Heart left ventricle (tissue), 16 donors: ENCODE measurements around the gene IGF2R. TPM values are rescaled to one million over a fixed set of nuclear protein-coding genes. Genes with fewer than 3 reads are reported as not detected.

Experiments
- ATAC-seq, 4 donors: fragments of 200-7000 bp; cut with Tn5 transposase; one replicate each; pipeline ENCODE4 v1.9.1; 2020 to 2022; ENCODE audit warnings: moderate library complexity in 4 of 4, mild to moderate bottlenecking in 3 of 4, moderate number of reproducible peaks in 1 of 4
- DNase-seq, 5 donors: peaks; one replicate each; pipeline ENCODE4 v3.0.0-alpha.2; 2020
- H3K27ac ChIP-seq, 12 donors: fragments of 200-600 bp; sonication (generic) in 4 of 12; one replicate each; pipeline versions ENCODE4 v1.5.0 to v1.8.0; 2016 to 2022; ENCODE audit warnings: mild to moderate bottlenecking in 2 of 12
- H3K27me3 ChIP-seq, 9 donors: fragments of 200-600 bp; sonication (generic) in 2 of 9; one replicate each; pipeline versions ENCODE4 v1.5.1 to v1.8.0; 2016 to 2022; ENCODE audit warnings: mild to moderate bottlenecking in 3 of 9
- H3K36me3 ChIP-seq, 9 donors: fragments of 200-600 bp; sonication (generic) in 2 of 9; one replicate each; pipeline versions ENCODE4 v1.5.0 to v1.8.0; 2018 to 2022; ENCODE audit warnings: mild to moderate bottlenecking in 2 of 9
- H3K4me1 ChIP-seq, 12 donors: fragments of 200-600 bp; sonication (generic) in 4 of 12; one replicate each; pipeline versions ENCODE4 v1.5.0 to v1.8.0; 2016 to 2022; ENCODE audit warnings: mild to moderate bottlenecking in 3 of 12
- H3K4me3 ChIP-seq, 12 donors: fragments of 200-600 bp; sonication (generic) in 4 of 12; one replicate each; pipeline versions ENCODE4 v1.5.0 to v1.8.0; 2017 to 2022; ENCODE audit warnings: mild to moderate bottlenecking in 9 of 12, moderate library complexity in 4 of 12
- H3K9me3 ChIP-seq, 12 donors: fragments of 200-600 bp; sonication (generic) in 4 of 12; one replicate each; pipeline versions ENCODE4 v1.5.0 to v1.8.0; 2016 to 2022; ENCODE audit warnings: mild to moderate bottlenecking in 1 of 12
- POLR2A ChIP-seq, 2 donors: fragments of 450-650 bp; IDR thresholded peaks; one replicate each; pipeline ENCODE4 v1.6.1; 2017; ENCODE audit warnings: antibody characterized with exemption in 2 of 2, mild to moderate bottlenecking in 2 of 2, moderate library complexity in 2 of 2
- WGBS, 4 donors: extraction: QIAGEN DNeasy Blood & Tissue Kit in 2 of 4; methylation state at CpG; one replicate each; pipeline versions ENCODE4 v1.1.5 to v1.1.7; 2013 to 2018; 5-methylcytosine and 5-hydroxymethylcytosine counted together
- intact Hi-C, 10 donors: fragments of 100-400 bp; cut with DNase I; formaldehyde crosslinking; loops; one replicate each; pipeline versions ENCODE4 v1.11.1 to v1.14.2; 2022
- polyA plus RNA-seq, 2 donors: library from polyadenylated mRNA; stranded (reverse); fragments of 200-250 nt; gene quantifications; one replicate each; pipeline ENCODE4 v1.2.3, GENCODE V29; 2013
- total RNA-seq, 9 donors: library from RNA; depleted of rRNA in 2 of 9; stranded (reverse); fragments of >200 nt in 2 of 9; fragmentation: NEBNext Ultra II Directional in 3 of 9; extraction: Animal tissue kit (Norgen Biotek cat#: 25700) in 3 of 9; gene quantifications; one replicate each; pipeline versions ENCODE4 v1.1.0 to v1.2.4, GENCODE V29; 2016 to 2023
- TF ChIP-seq, protein P1 (sequence below), 12 donors: fragments of 200-600 bp; sonication (generic) in 4 of 12; IDR thresholded peaks; one replicate each; pipeline versions ENCODE4 v1.5.0 to v1.8.0; 2018 to 2022; ENCODE audit warnings: antibody characterized with exemption in 12 of 12, mild to moderate bottlenecking in 5 of 12
- donor health status: ischemic (EF 13 %, LVEDD 7.1; RV severe dilation, severe dysfunction).
- donor health status: healthy with polysubstance abuse.
- donor health status: DM: no; HTN: yes; CAD: no.
- donor health status: DM: no; HTN: no; CAD: no.
- donor health status: ischemic (EF 25% LVEDD 6.9; RV normal size, moderate dysfunction).
- donor health status: ischemic (EF 25% LVEDD 5.7; RV mildly dilated, moderate dysfunction).
- donor health status: healthy.
- donor health status: DM: yes; HTN: yes; CAD: no.
- donor health status: ischemic (EF 35%, LVEDD 5.7; RV mildly dilated, moderate dysfunction).
- donor health status: nonischemic (EF 11% LVEDD 7.7; RV severe dilation, severe dysfunction).
- donor health status: DM: yes; HTN: yes; CAD: no.
- donor health status: PGD.
- donor health status: ischemic (EF 29% LVEDD 5.4; RV normal size, mild dysfunction).
- donor health status: nonischemic (EF 23%, LVEDD 6.1; RV moderate dilation, normal function).

The IGF2R gene
- total and polyA plus RNA-seq, 11 donors: 15.4 to 111 (median 68.5) TPM

DNA sequence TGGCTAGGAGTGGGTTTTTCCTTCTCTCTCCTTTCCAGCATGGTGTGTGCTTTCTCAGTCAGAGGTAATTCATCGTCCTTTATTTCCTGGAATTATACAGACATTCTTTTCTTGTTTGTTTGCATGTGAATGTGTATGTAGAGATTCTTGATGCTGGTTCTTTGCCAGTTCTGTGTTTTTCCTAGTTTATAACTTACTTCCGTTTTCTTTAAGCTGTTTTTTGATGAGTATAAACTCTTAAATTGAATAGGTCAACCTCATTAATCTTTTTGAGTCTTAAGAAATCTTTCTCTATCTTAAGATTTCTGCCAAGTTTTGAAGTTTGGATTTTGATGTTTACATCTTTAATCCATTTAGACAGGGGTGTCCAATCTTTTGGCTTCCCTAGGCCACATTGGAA, 38.7 kb downstream of the IGF2R start:
- intact Hi-C loops: loop anchor here in 1 of 10 donors (5.0 kb wide), 1 partner anchor 35 kb away; no protein-coding TSS in a partner anchor
- Histone ChIP-seq H3K4me1 (peaks cover 0 to 54% (median 16%) of the 10 kb centered on the region in 12 donors), H3K4me3 (no peak overlapping the region), H3K27me3 (no peaks in the 10 kb centered on the region), H3K36me3 (peaks cover 0 to 35% (median 16%) of the 10 kb centered on the region in 9 donors), H3K27ac (no peak overlapping the region), H3K9me3 (no peaks in the 10 kb centered on the region)
- no peak for TF ChIP-seq POLR2A (IDR thresholded peaks at IDR 0.05)
- TF ChIP-seq, protein P1, sequence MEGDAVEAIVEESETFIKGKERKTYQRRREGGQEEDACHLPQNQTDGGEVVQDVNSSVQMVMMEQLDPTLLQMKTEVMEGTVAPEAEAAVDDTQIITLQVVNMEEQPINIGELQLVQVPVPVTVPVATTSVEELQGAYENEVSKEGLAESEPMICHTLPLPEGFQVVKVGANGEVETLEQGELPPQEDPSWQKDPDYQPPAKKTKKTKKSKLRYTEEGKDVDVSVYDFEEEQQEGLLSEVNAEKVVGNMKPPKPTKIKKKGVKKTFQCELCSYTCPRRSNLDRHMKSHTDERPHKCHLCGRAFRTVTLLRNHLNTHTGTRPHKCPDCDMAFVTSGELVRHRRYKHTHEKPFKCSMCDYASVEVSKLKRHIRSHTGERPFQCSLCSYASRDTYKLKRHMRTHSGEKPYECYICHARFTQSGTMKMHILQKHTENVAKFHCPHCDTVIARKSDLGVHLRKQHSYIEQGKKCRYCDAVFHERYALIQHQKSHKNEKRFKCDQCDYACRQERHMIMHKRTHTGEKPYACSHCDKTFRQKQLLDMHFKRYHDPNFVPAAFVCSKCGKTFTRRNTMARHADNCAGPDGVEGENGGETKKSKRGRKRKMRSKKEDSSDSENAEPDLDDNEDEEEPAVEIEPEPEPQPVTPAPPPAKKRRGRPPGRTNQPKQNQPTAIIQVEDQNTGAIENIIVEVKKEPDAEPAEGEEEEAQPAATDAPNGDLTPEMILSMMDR (IDR thresholded peaks at IDR 0.05): no peak
- DNase-seq (no peak), ATAC-seq (no peak)
- WGBS, 4 donors: 47 to 65% (median 51%) methylated on average over 2 of the region's 2 CpGs

DNA sequence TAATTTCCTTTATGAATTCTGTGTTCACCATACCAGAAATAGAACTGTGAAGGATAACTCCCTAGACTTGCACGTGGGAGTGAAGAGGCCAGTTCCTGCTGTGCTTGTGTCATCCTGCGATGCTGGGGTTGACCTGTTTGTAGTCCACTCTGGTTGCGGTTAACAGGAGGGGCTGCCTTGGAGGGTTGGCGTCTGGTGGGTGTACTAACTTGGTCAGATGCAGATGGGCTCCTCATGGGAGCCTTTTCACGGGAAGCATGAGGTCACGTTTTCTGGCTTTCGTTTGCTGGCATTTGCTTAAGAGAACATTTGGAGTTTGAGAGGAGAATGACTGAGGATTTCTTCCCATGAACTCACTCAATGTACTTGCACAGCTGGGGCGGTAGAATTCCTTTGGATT, 41.2 kb downstream of the IGF2R start:
- H3K4me1 ChIP-seq: peaks cover 0 to 52% (median 13%) of the 10 kb centered on the region in 12 donors
- H3K36me3 ChIP-seq: peaks cover 0 to 47% (median 20%) of the 10 kb centered on the region in 9 donors
- no peak for TF ChIP-seq POLR2A (IDR thresholded peaks at IDR 0.05)
- TF ChIP-seq, protein P1 (IDR thresholded peaks at IDR 0.05): no peak
- ATAC-seq (peak in 3 of 4 donors; percentile 77 to 90 (median 84)), DNase-seq (peak in 4 of 5 donors; percentile 61 to 78 (median 75))
- 21 to 46% (median 36%) methylated on average over 8 of the region's 8 CpGs for WGBS, 4 donors
- no peaks in the 10 kb centered on the region for H3K27me3 ChIP-seq
- H3K9me3 ChIP-seq: no peaks in the 10 kb centered on the region
- H3K27ac ChIP-seq: peak overlapping the region in 6 of 12 donors; percentile 3 to 50 (median 25)
- intact Hi-C loops: loop anchor here in 1 of 10 donors (5.0 kb wide), 1 partner anchor 38 kb away; no protein-coding TSS in a partner anchor
- no peak overlapping the region for H3K4me3 ChIP-seq

DNA sequence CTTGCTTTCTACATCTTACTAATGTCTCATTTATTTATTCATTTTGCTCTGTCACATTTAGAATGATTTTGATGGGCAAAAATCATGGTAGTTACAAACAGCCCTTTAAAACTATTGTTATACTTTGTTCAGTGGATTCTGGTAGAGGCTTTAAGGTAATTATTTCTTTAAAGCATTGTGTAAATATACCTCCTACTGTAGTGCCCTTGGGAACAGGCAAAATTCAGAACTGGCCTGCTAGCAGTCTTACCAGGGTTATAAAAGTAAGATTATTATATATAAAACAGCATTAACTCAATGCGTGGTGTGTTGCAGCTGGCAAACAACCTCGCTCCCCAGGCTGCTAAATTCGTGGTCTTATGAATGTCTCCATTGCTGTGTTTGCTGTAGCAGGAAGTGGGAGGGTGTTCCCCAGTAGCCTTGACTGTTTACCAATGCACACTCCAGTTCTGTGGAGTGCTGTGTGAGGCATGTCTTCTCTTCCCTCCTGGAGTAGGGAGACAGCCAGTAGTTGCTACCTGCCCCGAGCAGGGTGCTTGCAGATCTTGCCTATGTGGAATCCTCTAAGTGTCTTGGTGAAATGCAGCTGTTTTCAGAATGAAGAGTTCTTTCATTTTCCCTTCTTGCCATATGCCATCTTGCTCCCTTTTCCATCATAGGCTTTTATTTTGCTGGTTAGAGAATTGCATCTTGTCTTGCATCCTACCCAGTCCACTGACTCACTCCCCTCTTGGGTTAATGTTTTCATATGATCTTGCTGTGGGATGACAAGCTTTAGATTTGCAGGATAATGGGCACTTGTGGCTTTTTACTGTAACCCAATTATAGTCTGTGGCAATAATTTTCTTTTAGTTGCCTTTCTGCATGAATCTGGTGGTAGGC, 45.3 kb downstream of the IGF2R start:
- Histone ChIP-seq H3K27ac (peak overlapping the region in 1 of 12 donors; percentile 6), H3K4me1 (peaks cover 0 to 44% (median 12%) of the 10 kb centered on the region in 12 donors), H3K4me3 (no peak overlapping the region), H3K9me3 (no peaks in the 10 kb centered on the region), H3K36me3 (peaks cover 0 to 58% (median 26%) of the 10 kb centered on the region in 9 donors), H3K27me3 (no peaks in the 10 kb centered on the region)
- intact Hi-C loops: loop anchor here in 1 of 10 donors (5.0 kb wide), 1 partner anchor 42 kb away; no protein-coding TSS in a partner anchor
- TF ChIP-seq, protein P1 (IDR thresholded peaks at IDR 0.05): no peak
- TF ChIP-seq POLR2A (IDR thresholded peaks at IDR 0.05): no peak
- ATAC-seq: no peak
- WGBS, 4 donors: 35 to 65% (median 55%) methylated on average over 4 of the region's 4 CpGs
- DNase-seq: no peak

DNA sequence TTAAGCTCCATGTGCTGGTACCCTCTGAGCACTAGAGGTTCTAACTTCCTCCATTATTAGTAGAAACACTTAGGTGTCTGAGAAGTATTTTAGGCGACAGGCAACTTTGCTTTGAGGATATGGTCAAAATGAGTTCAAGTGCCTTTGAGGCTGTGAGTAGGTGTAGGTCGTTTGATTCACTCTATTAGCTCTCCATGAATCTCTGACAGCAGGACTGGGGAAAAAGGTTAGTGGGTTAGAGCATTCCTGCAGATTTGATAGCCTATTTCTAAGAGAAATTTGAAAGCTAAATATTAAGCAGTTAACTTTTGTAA, 45.9 kb downstream of the IGF2R start:
- TF ChIP-seq POLR2A (IDR thresholded peaks at IDR 0.05): no peak
- TF ChIP-seq, protein P1 (IDR thresholded peaks at IDR 0.05): no peak
- 58 to 72% (median 70%) methylated on average over 2 of the region's 2 CpGs for WGBS, 4 donors
- peak overlapping the region in 1 of 12 donors; percentile 2 for H3K27ac ChIP-seq
- no peaks in the 10 kb centered on the region for H3K27me3 ChIP-seq
- intact Hi-C loops: loop anchor here in 1 of 10 donors (5.0 kb wide), 1 partner anchor 43 kb away; no protein-coding TSS in a partner anchor
- no peak overlapping the region for H3K4me3 ChIP-seq
- H3K4me1 ChIP-seq: peaks cover 0 to 44% (median 12%) of the 10 kb centered on the region in 12 donors
- H3K9me3 ChIP-seq: no peaks in the 10 kb centered on the region
- peaks cover 0 to 52% (median 26%) of the 10 kb centered on the region in 9 donors for H3K36me3 ChIP-seq
- DNase-seq (no peak), ATAC-seq (no peak)
